HG02943 (cell line): Measurements from ENCODE around the gene ODR4.
"Not testable (repeated sequence)": the region's sequence is repeated elsewhere in the genome, so short reads cannot be mapped to it uniquely, and the experiment has no call there.

Experiments used
- ATAC-seq: cut with Tn5 transposase; IDR thresholded peaks from one replicate; pipeline ENCODE4 v1.9.1; 2021; ENCODE audit warnings: mild to moderate bottlenecking, low read depth, moderate library complexity; ENCODE audit not compliant: unreplicated experiment

The ODR4 gene

GRCh38 chr1:186375152-186375928, at the start of gene ODR4, which contains the start of gene TPR:
Gene ODR4 (plus strand): TSS chr1:186375838. CDS start chr1:186379786, 3,948 bp downstream.
Gene TPR (minus strand): TSS chr1:186375253. CDS start chr1:186375028, 225 bp downstream.
- peak; percentile 92 for ATAC-seq

GRCh38 chr1:186326009-186326408, 49.6 kb upstream of the ODR4 start:
- ATAC-seq = no peak

GRCh38 chr1:186327331-186327730, 48.3 kb upstream of the ODR4 start:
- no peak for ATAC-seq

- no peak for ATAC-seq
Measured at GRCh38 chr1:186330758-186331157, 44.9 kb upstream of the ODR4 start.

- no peak for ATAC-seq
Measured at GRCh38 chr1:186337554-186337953, 38.1 kb upstream of the ODR4 start.

GRCh38 chr1:186340772-186341171, 34.9 kb upstream of the ODR4 start:
- ATAC-seq = no peak

- ATAC-seq = not testable (repeated sequence)
Measured at GRCh38 chr1:186347837-186348691, 27.6 kb upstream of the ODR4 start.

GRCh38 chr1:186374303-186375151, 1.1 kb upstream of the ODR4 start:
- peak; percentile 27 for ATAC-seq

- peak; percentile 1 for ATAC-seq
Measured at GRCh38 chr1:186375929-186376319, 286 bp downstream of the ODR4 start.

GRCh38 chr1:186386725-186387383, 11.2 kb downstream of the ODR4 start:
- no peak for ATAC-seq

GRCh38 chr1:186390925-186391324, 15.3 kb downstream of the ODR4 start:
- no peak for ATAC-seq

GRCh38 chr1:186391841-186392240, 16.2 kb downstream of the ODR4 start:
- ATAC-seq = no peak

- ATAC-seq = not testable (repeated sequence)
Measured at GRCh38 chr1:186392711-186393110, 17.1 kb downstream of the ODR4 start.

- ATAC-seq = not testable (repeated sequence)
Measured at GRCh38 chr1:186401446-186401845, 25.8 kb downstream of the ODR4 start.

GRCh38 chr1:186403632-186404031, 28.0 kb downstream of the ODR4 start:
- ATAC-seq = no peak

- no peak for ATAC-seq
Measured at GRCh38 chr1:186404454-186405051, 28.9 kb downstream of the ODR4 start.

- no peak for ATAC-seq
Measured at GRCh38 chr1:186409091-186409490, 33.5 kb downstream of the ODR4 start.

- ATAC-seq = no peak
Measured at GRCh38 chr1:186413319-186413718, 37.7 kb downstream of the ODR4 start.

GRCh38 chr1:186418503-186418902, 42.9 kb downstream of the ODR4 start:
- no peak for ATAC-seq

GRCh38 chr1:186420311-186420710, 44.7 kb downstream of the ODR4 start:
- ATAC-seq = no peak
